ENCODE data around the gene TXNRD3. TPM values are rescaled to one million over a fixed set of nuclear protein-coding genes. Genes with fewer than 3 reads are reported as not detected.

Gene TXNRD3
- polyA plus RNA-seq, 3 donors = 0.57 to 1.7 (median 0.90) TPM

DNA sequence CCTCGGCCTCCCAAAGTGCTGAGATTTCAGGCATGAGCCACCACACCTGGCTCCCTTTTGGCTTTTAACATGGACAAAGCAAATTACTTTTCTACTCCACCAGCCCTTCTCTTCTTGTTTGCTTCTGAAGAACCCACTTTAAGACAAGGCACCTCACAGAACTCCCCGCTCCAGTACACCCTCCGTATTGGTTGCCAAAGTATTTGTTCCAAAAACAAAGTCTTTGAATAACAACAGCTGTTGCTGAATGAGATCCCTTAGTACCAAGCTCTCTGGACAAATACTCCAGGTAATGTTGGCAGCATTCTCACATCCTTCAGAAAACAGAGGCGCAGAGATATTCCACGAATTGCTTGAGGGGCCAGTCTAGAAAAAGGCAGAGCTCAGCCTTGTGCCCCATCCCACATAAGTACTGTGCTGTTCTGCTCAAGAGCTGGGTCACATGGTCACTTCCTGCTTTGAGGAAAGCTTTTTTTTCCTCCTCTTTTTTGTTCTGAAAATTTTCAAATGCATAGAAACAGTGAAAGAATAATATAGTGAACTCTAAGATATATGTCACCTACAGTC lies 41.9 kb upstream of the TXNRD3 start:
- H4K20me1 ChIP-seq (ENCODE audit: insufficient read depth, low read length) = no peaks in the 10 kb centered on the region
- H3K9me3 ChIP-seq (replicated peaks in 1 of 2; ENCODE audit: control insufficient read depth in 1 of 2, insufficient read depth in 1 of 2, low read length in 2 of 2) = no peaks in the 10 kb centered on the region
- H3K36me3 ChIP-seq (replicated peaks in 1 of 2; ENCODE audit: control insufficient read depth in 1 of 2, insufficient read depth in 2 of 2, low read length in 2 of 2) = no peaks in the 10 kb centered on the region
- H3K27me3 Mint-ChIP-seq (ENCODE audit: low read depth in 3 of 3) = peaks cover 11 to 46% (median 24%) of the 10 kb centered on the region in 3 donors
- WGBS (ENCODE audit: insufficient coverage) = 83% methylated on average over 3 of the region's 5 CpGs
- H2AFZ ChIP-seq (ENCODE audit: insufficient read depth, low read depth, low read length, poor library complexity, severe bottlenecking) = no peak overlapping the region
- H3K36me3 Mint-ChIP-seq = no peaks in the 10 kb centered on the region
- peaks cover 0 to 3% (median 0%) of the 10 kb centered on the region in 7 donors for H3K9me3 Mint-ChIP-seq
- H3K4me2 ChIP-seq (replicated peaks; ENCODE audit: extremely low read depth, low read length, poor library complexity, severe bottlenecking) = no peak overlapping the region
- intact Hi-C loops (cut with micrococcal nuclease) = no loop called here
- H3K4me3 Mint-ChIP-seq = no peak overlapping the region
- no peak overlapping the region for H3K27ac ChIP-seq (ENCODE audit: low read depth in 1 of 2, low read length in 2 of 2)
- H3K79me2 ChIP-seq (ENCODE audit: insufficient read depth, low read length) = no peaks in the 10 kb centered on the region
- H3K9ac ChIP-seq (ENCODE audit: insufficient read depth, low read length, poor library complexity, severe bottlenecking) = no peak overlapping the region
- no peak overlapping the region for H3K4me3 ChIP-seq (replicated peaks in 1 of 3; ENCODE audit: low read depth in 2 of 3, low read length in 3 of 3)
- TF ChIP-seq, protein P1, sequence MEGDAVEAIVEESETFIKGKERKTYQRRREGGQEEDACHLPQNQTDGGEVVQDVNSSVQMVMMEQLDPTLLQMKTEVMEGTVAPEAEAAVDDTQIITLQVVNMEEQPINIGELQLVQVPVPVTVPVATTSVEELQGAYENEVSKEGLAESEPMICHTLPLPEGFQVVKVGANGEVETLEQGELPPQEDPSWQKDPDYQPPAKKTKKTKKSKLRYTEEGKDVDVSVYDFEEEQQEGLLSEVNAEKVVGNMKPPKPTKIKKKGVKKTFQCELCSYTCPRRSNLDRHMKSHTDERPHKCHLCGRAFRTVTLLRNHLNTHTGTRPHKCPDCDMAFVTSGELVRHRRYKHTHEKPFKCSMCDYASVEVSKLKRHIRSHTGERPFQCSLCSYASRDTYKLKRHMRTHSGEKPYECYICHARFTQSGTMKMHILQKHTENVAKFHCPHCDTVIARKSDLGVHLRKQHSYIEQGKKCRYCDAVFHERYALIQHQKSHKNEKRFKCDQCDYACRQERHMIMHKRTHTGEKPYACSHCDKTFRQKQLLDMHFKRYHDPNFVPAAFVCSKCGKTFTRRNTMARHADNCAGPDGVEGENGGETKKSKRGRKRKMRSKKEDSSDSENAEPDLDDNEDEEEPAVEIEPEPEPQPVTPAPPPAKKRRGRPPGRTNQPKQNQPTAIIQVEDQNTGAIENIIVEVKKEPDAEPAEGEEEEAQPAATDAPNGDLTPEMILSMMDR (IDR thresholded peaks at IDR 0.05) = no peak
- peaks cover 2 to 9% of the 10 kb centered on the region in 2 donors for H3K27me3 ChIP-seq (ENCODE audit: control insufficient read depth in 2 of 2, insufficient read depth in 2 of 2, low read length in 2 of 2)
- DNase-seq = no peak
- peak overlapping the region in 2 of 7 donors; percentile 27 to 66 for H3K27ac Mint-ChIP-seq
- peaks cover 2% of the 10 kb centered on the region for H3K4me1 Mint-ChIP-seq
- no peaks in the 10 kb centered on the region for H3K4me1 ChIP-seq (ENCODE audit: control insufficient read depth in 1 of 2, insufficient read depth in 2 of 2, low read length in 2 of 2)

DNA sequence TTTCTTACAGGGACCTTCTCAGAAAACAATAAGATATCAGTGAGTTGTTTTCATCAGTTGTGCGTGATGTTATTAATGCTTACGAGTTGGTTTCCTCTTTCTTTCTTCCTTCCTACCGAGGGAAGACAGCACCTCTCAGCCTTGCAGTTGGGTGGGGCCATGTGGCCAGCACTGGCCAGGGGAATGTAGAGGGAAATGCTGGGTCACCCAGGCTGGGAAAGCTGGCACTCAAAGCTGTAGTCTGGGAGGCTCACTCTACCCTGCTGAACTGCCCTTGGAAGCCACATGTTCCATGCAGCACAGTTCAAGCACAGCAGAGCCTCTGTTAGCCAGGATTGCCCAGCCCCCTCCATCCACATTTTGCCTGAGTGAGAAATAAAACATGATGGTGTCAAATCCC lies 39.0 kb upstream of the TXNRD3 start:
- H3K27me3 ChIP-seq (ENCODE audit: control insufficient read depth in 2 of 2, insufficient read depth in 2 of 2, low read length in 2 of 2) = peaks cover 0 to 3% of the 10 kb centered on the region in 2 donors
- no peaks in the 10 kb centered on the region for H3K9me3 ChIP-seq (replicated peaks in 1 of 2; ENCODE audit: control insufficient read depth in 1 of 2, insufficient read depth in 1 of 2, low read length in 2 of 2)
- Mint-ChIP-seq H3K27me3 (ENCODE audit: low read depth in 3 of 3) (peaks cover 9 to 29% (median 20%) of the 10 kb centered on the region in 3 donors), H3K27ac (no peak overlapping the region), H3K36me3 (no peaks in the 10 kb centered on the region), H3K4me1 (peaks cover 2% of the 10 kb centered on the region), H3K4me3 (no peak overlapping the region), H3K9me3 (peaks cover 0 to 2% (median 0%) of the 10 kb centered on the region in 7 donors)
- no peaks in the 10 kb centered on the region for H3K79me2 ChIP-seq (ENCODE audit: insufficient read depth, low read length)
- H3K9ac ChIP-seq (ENCODE audit: insufficient read depth, low read length, poor library complexity, severe bottlenecking) = no peak overlapping the region
- no peaks in the 10 kb centered on the region for H3K4me1 ChIP-seq (ENCODE audit: control insufficient read depth in 1 of 2, insufficient read depth in 2 of 2, low read length in 2 of 2)
- no CpG with 5 or more reads among the region's 3 CpGs for WGBS (ENCODE audit: insufficient coverage)
- no peak for DNase-seq
- H3K36me3 ChIP-seq (replicated peaks in 1 of 2; ENCODE audit: control insufficient read depth in 1 of 2, insufficient read depth in 2 of 2, low read length in 2 of 2) = no peaks in the 10 kb centered on the region
- intact Hi-C loops (cut with micrococcal nuclease) = no loop called here
- no peak overlapping the region for H3K27ac ChIP-seq (ENCODE audit: low read depth in 1 of 2, low read length in 2 of 2)
- H3K4me2 ChIP-seq (replicated peaks; ENCODE audit: extremely low read depth, low read length, poor library complexity, severe bottlenecking) = no peak overlapping the region
- no peaks in the 10 kb centered on the region for H4K20me1 ChIP-seq (ENCODE audit: insufficient read depth, low read length)
- TF ChIP-seq, protein P1 (IDR thresholded peaks at IDR 0.05) = no peak
- H2AFZ ChIP-seq (ENCODE audit: insufficient read depth, low read depth, low read length, poor library complexity, severe bottlenecking) = no peak overlapping the region
- H3K4me3 ChIP-seq (replicated peaks in 1 of 3; ENCODE audit: low read depth in 2 of 3, low read length in 3 of 3) = no peak overlapping the region
